Ureter (tissue), 1 donor: ENCODE measurements around the gene LEFTY1. TPM values are rescaled to one million over a fixed set of nuclear protein-coding genes. Genes with fewer than 3 reads are reported as not detected.
"Not testable (repeated sequence)": the region's sequence is repeated elsewhere in the genome, so short reads cannot be mapped to it uniquely, and the experiment has no call there.

Experiments
- DNase-seq: peaks from one replicate; pipeline ENCODE4 v3.0.0-alpha.2; 2020; ENCODE audit warnings: low spot score
- total RNA-seq: library from RNA; stranded (reverse); gene quantifications from one replicate; pipeline ENCODE4 v1.2.4, GENCODE V29; 2023
- donor health status: DM: yes; HTN: yes; CAD: no.

Gene LEFTY1
- total RNA-seq, 1 donor from 2014 or later = 0.60 TPM

GRCh38 chr1:225849925-225850324 lies 39.0 kb downstream of the LEFTY1 start:
- no peak for DNase-seq

DNA sequence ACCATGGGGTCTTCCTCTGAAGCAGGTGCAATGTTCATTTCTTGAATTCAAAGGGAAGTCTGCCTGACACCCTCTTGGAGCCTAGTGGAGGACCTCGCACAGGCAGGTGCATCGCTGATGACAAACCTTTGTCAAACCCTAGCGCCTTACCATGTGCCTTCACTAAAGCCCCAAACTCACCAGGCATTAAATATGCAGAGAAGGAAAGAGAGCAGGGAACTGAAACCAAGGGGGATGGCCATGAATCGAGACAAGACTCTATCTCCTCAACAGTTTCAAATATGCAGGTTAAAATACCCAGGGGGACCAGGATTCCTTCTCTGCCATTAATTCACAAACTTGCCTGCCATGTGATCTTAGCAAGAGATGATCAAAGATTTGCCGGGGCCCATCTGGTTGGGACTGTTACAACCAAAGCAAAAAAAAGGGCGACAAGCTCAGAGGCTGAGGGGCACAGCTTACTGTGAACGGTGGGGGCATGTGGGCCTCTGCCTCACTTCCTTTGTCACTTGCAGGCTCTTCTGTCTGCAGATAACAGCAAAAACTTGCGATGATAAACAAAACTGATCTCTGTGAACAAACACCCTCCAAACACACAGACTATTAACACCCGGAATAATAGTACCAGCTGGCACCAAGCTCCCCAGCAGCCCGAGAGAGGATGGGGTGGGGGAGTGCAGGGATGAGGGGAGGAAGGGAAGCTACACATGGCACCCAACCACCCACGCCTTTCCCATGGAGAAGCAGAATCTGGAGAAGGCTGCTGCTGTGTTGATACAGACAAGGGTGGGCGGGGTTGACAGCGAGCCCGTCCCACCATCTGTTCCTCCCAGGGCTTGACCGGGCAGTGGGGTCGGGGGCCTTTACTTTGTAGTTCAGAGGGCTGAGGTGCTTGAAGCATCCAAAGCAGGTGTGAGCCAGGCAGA lies 40.7 kb downstream of the LEFTY1 start:
- DNase-seq = no peak

- DNase-seq = no peak
Measured at GRCh38 chr1:225847610-225848009, 41.3 kb downstream of the LEFTY1 start.

DNA sequence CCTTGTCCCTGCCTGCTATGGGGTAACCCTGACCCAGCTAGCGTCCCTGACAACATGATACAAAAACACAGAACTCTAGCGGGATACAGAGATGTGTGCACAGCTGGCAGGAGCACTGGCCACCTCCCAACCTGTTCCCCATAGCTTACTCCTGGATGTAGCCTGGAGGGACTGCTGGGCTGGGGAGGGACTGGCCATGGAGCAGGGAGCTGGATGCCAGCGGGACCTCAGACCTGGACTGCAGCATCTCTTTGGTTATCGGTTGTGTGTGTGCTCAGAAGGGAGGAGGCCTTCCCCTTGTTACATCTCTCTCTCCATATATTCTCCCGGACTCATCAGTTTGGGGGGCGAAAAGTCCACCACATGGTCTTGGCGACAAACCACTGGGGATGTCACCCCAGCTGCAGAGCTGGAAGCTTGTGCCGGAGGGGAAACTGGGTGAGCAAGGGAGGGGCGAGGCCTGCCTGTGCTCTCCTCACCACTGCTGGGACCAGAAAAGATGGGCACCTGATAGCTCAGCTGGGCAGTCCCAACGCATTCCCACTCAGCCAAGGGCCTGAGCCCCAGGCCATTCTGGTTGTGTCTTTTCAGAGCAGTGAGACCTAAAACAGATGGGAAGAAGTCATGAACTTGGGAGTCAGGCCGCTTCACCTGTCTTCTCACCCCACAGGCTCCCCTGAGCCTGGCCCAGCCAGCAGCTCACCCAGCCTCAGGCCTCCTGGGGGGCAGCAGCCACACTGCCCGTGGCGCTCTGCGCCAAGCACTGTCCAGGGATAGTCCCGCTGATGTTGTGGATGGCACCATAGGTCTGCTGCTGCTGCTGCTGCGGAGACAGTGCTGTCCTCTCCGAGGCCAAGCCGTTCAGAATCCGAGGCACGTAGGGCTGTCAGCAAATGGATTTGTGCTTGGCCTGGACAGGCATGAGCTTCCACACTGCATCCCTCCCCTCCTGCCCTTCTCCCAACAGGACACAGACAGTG lies 42.3 kb downstream of the LEFTY1 start:
- no peak for DNase-seq

DNA sequence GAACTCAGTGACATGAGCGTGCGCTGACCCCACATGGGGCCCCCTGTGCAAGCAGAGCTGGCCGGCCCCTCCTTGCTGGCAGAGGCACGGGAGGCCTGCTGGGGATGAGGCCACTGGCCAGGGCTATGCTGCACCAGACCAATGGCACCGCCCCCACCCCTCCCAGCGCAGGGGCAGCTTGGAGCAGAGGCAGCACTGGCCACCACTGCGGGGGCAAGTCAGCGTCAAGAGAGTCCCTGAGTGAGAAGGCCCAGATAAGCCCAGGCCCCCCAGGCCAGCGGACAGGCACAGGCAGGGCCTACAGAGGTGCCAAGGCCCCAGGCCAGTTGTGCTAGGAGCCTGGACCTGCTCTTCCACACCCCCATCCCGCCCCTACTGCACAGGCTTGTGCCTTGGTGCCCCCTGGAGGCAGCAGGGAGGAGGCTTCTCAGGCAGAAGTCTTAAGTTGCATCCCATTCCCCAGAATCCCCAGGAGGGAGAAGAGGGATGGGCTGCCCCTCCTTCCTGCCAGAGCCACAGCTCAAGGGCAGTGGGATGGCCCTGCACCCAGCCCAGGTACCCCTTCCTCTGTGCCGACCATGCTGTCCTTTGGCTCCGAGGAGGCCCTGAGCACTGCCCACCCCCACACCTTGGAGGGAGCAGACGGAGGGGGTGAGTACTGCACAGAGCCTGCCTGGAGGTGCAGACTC lies 43.2 kb downstream of the LEFTY1 start:
- peak; percentile 81 for DNase-seq

DNA sequence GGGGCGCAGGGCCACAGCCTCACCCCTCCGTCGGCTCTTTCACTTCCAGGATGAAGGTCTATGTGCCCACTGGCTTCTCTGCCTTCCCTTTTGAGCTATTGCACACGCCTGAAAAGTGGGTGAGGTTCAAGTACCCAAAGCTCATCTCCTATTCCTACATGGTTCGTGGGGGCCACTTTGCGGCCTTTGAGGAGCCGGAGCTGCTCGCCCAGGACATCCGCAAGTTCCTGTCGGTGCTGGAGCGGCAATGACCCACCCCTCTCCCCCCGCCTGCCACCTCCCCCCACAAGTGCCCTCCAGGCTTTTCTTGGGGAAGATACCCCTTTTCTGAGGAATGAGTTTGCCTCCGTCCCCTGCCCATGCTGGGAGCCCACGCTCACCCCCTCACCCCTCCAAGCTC lies 43.8 kb downstream of the LEFTY1 start:
- no peak for DNase-seq

- no peak for DNase-seq
Measured at GRCh38 chr1:225844236-225845061, 44.5 kb downstream of the LEFTY1 start.

GRCh38 chr1:225843426-225843795 lies 45.5 kb downstream of the LEFTY1 start:
- no peak for DNase-seq

GRCh38 chr1:225842788-225843425 lies 46.0 kb downstream of the LEFTY1 start:
- no peak for DNase-seq

DNA sequence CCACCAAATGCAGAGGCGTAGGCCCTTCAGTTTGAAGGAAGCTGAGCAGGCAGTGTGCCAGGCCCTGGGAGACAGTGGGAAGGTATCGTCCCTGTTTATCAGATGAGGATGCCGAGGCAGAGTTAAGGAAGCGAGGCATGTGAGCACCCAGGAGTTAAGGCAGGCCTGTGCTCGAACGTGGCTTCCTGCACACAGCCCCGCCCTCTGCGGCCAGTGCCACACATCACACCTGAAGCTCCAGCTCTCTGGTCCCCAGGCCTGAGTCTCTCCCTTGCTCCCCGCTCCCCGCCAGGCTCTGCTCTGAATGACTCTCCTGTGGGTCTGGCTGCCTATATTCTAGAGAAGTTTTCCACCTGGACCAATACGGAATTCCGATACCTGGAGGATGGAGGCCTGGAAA lies 46.9 kb downstream of the LEFTY1 start:
- no peak for DNase-seq

GRCh38 chr1:225840713-225841112 lies 48.2 kb downstream of the LEFTY1 start:
- no peak for DNase-seq

DNA sequence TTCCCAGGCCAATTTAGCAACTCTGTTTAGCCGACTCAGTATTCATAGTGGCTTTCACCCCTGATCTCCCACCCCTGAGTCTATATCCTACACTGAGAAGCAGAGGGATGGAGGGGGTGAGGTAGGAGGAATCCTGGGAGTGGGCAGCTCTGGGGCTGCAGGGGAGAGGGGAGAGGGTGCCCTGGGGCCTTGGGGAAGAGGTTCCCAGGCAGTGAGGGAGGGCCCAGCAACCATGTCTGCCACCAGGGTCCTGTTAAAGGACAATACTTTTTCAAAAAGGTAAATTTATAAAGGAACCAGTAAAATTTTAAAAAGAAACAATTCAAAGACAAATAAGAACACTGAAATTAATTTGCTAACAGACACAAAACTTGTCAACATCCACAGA lies 48.7 kb downstream of the LEFTY1 start:
- no peak for DNase-seq

DNA sequence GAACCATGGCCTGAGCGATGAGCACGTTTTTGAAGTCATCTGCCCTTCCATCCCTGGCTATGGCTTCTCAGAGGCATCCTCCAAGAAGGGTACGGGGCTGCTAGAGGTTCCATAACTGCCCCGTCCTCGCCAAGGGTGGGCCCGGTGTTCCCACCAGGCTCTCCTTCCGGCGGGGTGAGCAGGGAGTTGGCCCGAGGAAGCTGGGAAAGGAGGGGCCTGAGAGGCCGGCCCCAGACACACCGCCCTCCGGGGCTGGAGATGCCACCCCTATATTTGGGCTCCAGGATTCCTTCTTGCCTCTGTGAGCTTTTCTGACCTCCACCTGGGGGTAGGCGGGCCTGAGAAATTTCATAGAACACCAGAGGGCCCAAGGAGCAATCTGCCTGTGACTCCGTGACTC lies 50.2 kb downstream of the LEFTY1 start:
- no peak for DNase-seq

DNA sequence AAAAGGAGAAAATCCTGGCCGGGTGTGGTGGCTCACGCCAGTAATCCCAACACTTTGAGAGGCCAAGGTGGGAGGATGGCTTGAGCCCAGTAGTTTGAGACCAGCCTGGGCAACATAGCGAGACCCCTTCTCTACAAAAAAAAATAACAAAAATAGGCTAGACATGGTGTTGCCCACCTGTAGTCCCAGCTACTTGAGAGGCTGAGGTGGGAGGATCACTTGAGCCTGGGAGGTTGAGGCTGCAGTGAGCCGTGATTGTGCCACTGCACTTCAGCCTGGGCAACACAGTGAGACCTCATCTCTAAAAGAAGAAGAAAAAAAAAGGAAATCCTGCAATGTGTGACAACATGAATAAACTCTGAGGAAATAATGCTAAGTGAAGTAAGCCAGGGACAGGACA lies 52.6 kb downstream of the LEFTY1 start:
- DNase-seq = not testable (repeated sequence)

Other genes with a start within 250 kb of the LEFTY1 start
- 104 TPM for gene ENAH, start 236.0 kb downstream of the LEFTY1 start, total RNA-seq
- 249 TPM for gene SRP9, start 111.3 kb downstream of the LEFTY1 start, total RNA-seq
- 116 TPM for gene EPHX1, start 79.0 kb downstream of the LEFTY1 start, total RNA-seq
- gene TMEM63A, start 6.8 kb downstream of the LEFTY1 start, total RNA-seq = 191 TPM
- 106 TPM for gene PYCR2, start 35.1 kb upstream of the LEFTY1 start, total RNA-seq
- 0.26 TPM for gene LEFTY2, start 52.1 kb upstream of the LEFTY1 start, total RNA-seq
- 17.8 TPM for gene SDE2, start 110.2 kb upstream of the LEFTY1 start, total RNA-seq
- 501 TPM for gene H3-3A, start 173.6 kb upstream of the LEFTY1 start, total RNA-seq